HG03108 (cell line): ENCODE data around the gene TESMIN.

Source experiments
- ATAC-seq: cut with Tn5 transposase; IDR thresholded peaks from one replicate; pipeline ENCODE4 v1.9.1; 2021; ENCODE audit warnings: moderate library complexity; ENCODE audit not compliant: unreplicated experiment

TESMIN gene

GRCh38 chr11:68751331-68751856 lies at the start of gene TESMIN:
Gene TESMIN, minus strand, starts transcription at chr11:68751520. Its CDS starts 860 bp downstream, at chr11:68750660.
- ATAC-seq: peak; percentile 45

- ATAC-seq: no peak
These were observed 47.0 kb upstream of the TESMIN start for GRCh38 chr11:68798221-68798813.

- ATAC-seq: no peak
These were observed 45.5 kb upstream of the TESMIN start for GRCh38 chr11:68796801-68797200.

- ATAC-seq: no peak
These were observed 41.2 kb upstream of the TESMIN start for GRCh38 chr11:68792400-68792966.

GRCh38 chr11:68784653-68785052 lies 33.3 kb upstream of the TESMIN start:
- ATAC-seq: no peak

- ATAC-seq: no peak
These were observed 32.0 kb upstream of the TESMIN start for GRCh38 chr11:68783216-68783821.

GRCh38 chr11:68782711-68783110 lies 31.4 kb upstream of the TESMIN start:
- ATAC-seq: no peak

GRCh38 chr11:68780829-68781228 lies 29.5 kb upstream of the TESMIN start:
- no peak for ATAC-seq

GRCh38 chr11:68778205-68778604 lies 26.9 kb upstream of the TESMIN start:
- no peak for ATAC-seq

- ATAC-seq: no peak
These were observed 25.3 kb upstream of the TESMIN start for GRCh38 chr11:68776442-68777235.

GRCh38 chr11:68775951-68776388 lies 24.6 kb upstream of the TESMIN start:
- ATAC-seq: no peak

- ATAC-seq: no peak
These were observed 22.9 kb upstream of the TESMIN start for GRCh38 chr11:68774194-68774585.

GRCh38 chr11:68773521-68774193 lies 22.3 kb upstream of the TESMIN start:
- ATAC-seq: no peak

GRCh38 chr11:68772936-68773335 lies 21.6 kb upstream of the TESMIN start:
- ATAC-seq: no peak

- ATAC-seq: no peak
These were observed 19.5 kb upstream of the TESMIN start for GRCh38 chr11:68770781-68771180.

GRCh38 chr11:68767672-68768071 lies 16.4 kb upstream of the TESMIN start:
- ATAC-seq: no peak

- ATAC-seq: no peak
These were observed 15.5 kb upstream of the TESMIN start for GRCh38 chr11:68766786-68767185.

GRCh38 chr11:68764746-68765145 lies 13.4 kb upstream of the TESMIN start:
- ATAC-seq: no peak

- no peak for ATAC-seq
These were observed 12.8 kb upstream of the TESMIN start for GRCh38 chr11:68763926-68764657.

GRCh38 chr11:68763181-68763721 lies 11.9 kb upstream of the TESMIN start:
- ATAC-seq: no peak
